ENCODE measurements around the gene MCC.

DNA sequence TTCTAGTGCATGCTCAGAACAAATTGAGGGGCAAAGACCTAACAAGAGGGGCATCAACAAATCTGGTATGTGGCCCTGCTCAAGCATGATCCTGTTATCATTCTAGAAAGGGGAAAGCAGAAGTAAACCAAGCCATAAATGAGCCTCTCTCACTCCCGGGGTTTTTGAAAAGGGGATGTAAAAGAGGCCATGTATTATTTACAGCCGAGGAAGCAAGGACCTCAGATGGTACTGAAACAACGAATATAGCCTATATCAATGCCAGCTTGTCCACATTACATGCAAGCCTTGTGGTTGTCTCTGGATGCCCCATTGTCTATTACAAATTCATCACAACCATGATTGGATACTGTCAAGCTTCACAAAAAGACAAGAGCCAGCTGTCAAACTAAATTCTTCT, 300.3 kb downstream of the MCC start:
- no peak for TF ChIP-seq CREB5 (CRISPR knock-in tag; IDR thresholded peaks at IDR 0.05; ENCODE audit: low read depth)
- no peak for TF ChIP-seq CSDC2 (CRISPR knock-in tag; IDR thresholded peaks at IDR 0.05)
- TF ChIP-seq ARNTL (CRISPR knock-in tag; IDR thresholded peaks at IDR 0.05; ENCODE audit: borderline replicate concordance, low read depth) = no peak
- TF ChIP-seq ZNF70 (CRISPR knock-in tag; IDR thresholded peaks at IDR 0.05) = no peak
- TF ChIP-seq SNAI2 (CRISPR knock-in tag; IDR thresholded peaks at IDR 0.05) = no peak
- TF ChIP-seq, protein P1, sequence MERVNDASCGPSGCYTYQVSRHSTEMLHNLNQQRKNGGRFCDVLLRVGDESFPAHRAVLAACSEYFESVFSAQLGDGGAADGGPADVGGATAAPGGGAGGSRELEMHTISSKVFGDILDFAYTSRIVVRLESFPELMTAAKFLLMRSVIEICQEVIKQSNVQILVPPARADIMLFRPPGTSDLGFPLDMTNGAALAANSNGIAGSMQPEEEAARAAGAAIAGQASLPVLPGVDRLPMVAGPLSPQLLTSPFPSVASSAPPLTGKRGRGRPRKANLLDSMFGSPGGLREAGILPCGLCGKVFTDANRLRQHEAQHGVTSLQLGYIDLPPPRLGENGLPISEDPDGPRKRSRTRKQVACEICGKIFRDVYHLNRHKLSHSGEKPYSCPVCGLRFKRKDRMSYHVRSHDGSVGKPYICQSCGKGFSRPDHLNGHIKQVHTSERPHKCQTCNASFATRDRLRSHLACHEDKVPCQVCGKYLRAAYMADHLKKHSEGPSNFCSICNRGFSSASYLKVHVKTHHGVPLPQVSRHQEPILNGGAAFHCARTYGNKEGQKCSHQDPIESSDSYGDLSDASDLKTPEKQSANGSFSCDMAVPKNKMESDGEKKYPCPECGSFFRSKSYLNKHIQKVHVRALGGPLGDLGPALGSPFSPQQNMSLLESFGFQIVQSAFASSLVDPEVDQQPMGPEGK (CRISPR knock-in tag; IDR thresholded peaks at IDR 0.05; ENCODE audit: borderline replicate concordance) = no peak
- no peak for TF ChIP-seq ESRRG (CRISPR knock-in tag; IDR thresholded peaks at IDR 0.05)
- TF ChIP-seq POU6F1 (CRISPR knock-in tag; IDR thresholded peaks at IDR 0.05; ENCODE audit: borderline replicate concordance, low read depth) = no peak
- no peak for TF ChIP-seq ZFP30 (CRISPR knock-in tag; IDR thresholded peaks at IDR 0.05)
- TF ChIP-seq RARB (CRISPR knock-in tag; IDR thresholded peaks at IDR 0.05) = no peak
- TF ChIP-seq ZFP3 (CRISPR knock-in tag; IDR thresholded peaks at IDR 0.05) = no peak
